GM19351 (cell line): ENCODE data around the gene ACTR1B.
"Not testable (repeated sequence)": the region's sequence is repeated elsewhere in the genome, so short reads cannot be mapped to it uniquely, and the experiment has no call there.

Experiments
- ATAC-seq: cut with Tn5 transposase; IDR thresholded peaks from one replicate; pipeline ENCODE4 v1.9.1; 2021; ENCODE audit warnings: mild to moderate bottlenecking, moderate library complexity; ENCODE audit not compliant: unreplicated experiment

ACTR1B gene

DNA sequence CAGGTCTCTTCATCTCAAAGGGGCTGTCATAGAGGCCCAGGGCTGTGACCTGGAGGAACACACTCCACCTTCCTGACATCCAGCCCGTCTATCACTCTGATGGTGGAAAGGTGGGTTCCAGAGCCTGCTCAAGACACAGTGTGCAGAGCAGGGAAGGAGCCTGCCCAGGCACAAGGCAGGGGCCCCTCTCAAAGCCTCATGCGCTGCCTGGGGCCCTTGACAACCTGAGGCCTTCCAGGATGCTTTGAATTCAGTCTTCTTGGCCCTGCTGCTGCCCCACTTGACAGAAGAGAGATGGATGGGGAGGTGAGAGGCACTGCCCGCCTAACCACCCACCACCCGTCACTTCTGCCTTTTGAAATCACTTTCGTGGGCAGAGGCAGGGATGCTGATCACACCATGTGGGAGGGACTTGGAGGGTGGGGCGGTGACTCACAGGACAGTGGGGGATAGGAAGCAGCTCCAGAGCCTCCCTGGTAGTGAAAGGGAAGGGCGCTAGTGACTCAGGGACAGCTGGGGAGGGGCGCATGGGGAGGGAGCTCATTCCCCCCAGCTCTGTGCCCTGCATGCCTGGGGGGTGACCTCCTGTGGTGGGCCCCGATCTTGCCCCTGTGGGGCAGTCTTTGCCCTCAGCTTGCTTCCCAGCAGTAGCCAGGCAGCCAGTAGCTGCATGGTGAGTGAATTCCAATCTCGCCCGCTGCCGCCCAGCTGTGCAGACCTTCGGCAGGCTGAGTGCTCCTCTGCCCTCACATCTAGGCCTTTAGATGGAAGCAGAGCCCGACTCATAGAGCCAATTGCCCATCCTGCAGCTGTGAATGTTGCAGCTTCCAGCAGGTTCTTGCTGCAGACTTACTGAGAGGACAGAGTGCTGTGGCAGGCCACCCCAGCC is 44.7 kb downstream of the ACTR1B start:
- not testable (repeated sequence) for ATAC-seq

DNA sequence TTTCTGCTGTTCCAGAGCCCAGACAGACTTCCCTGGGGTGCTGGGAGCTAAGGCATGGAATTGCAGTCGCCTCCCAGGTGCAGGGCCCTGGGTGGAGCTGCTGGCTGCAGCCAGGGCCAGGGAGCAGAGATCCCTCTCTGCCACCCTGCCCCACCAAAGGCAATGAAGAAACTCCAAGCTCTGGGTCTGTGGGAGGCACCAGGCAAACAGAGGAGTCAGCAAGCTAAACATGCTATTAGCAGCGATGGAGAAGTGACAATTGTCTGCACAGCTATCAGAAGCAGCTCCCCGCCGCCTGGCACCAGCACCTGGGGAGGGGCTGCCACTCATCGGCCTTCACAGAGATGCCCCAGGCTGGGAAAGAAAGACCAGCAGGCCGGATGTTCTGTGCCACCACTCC is 45.9 kb downstream of the ACTR1B start:
- ATAC-seq: no peak

DNA sequence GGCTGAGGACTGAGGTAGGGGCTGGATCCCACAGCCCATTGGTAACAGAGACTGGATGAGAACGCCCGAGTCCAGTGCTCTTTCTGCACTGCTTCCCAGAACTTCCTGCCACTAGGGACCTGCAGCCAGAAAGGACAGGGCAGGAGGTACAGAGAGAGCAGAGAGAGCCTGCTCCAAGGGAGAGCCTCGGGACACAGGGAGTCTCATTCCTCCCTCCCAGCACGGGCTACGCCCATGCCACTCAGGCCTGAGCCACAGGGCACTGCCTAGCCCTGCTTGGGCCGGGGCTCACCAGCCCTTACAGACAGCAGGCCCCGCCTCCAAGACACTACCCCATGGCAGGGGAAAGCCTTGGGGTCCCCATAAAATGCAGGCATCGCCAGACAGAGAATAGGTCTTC is 48.1 kb downstream of the ACTR1B start:
- ATAC-seq: not testable (repeated sequence)

- not testable (repeated sequence) for ATAC-seq
Observed at GRCh38 chr2:97611895-97612294, 51.9 kb downstream of the ACTR1B start.

DNA sequence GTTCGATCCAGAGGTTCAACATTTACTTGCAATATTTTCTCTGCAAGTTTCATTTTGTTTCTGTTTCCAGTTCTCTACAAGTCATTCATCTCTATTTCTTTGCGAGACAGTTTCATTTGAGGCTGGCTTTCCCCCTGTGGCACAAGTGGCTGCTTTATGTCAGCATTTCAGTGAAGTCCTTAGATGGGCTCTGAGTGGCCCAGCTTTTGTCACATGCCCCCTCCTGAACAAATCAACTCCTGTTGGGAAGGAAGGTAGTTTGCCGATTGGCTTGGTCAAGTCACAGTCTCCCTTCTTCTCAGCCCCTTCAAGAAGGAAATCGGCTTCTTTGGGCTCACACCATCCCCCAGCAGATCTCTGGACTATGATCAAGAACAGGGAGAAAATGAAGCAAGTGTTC is 55.1 kb downstream of the ACTR1B start:
- ATAC-seq: not testable (repeated sequence)
